ENCODE results near the gene UBE3C. TPM values are rescaled to one million over a fixed set of nuclear protein-coding genes. Genes with fewer than 3 reads are reported as not detected.
A peak's percentile ranks its signal among the peaks of the same experiment; 100 is the strongest.
"Not testable (repeated sequence)": the region's sequence is repeated elsewhere in the genome, so short reads cannot be mapped to it uniquely, and the experiment has no call there.

UBE3C gene
- total RNA-seq, 2 experiments from 2014 or later: 53.9 to 60.7 TPM

DNA sequence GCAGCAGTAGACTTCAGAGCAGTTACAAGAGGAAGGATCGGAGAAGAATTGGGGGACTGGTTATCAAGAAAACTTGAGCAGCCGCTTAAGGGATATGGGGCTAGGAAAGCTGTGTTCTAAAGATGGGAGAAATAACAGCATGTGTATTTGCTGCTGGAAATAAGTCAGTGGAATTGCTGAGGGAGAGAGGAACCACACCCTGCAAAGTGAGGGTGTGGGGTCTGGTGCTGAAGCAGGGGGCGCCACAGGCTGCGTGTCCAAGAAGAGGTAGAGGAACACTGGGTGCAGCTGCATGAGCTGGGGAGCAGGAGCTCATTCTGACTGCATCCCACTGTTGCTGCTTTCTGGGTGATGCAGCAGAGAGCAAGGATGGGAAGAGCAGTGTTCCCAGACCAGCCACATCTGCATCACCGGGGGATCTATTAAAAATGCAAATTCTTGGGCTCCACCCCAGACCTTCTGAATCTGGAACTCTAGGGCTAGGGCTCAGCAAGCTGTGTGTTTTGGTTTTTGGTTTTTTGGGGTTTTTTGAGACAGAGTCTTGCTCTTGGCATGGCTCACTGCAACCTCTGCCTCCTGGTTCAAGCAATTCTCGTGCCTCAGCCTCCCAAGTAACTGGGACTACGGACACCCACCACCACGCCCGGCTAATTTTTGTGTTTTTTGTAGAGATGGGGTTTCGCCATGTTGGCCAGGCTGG lies 101.0 kb downstream of the UBE3C start:
- no peaks in the 10 kb centered on the region for H3K27me3 Mint-ChIP-seq
- no peak overlapping the region for H3K4me3 Mint-ChIP-seq
- peaks cover 41% of the 10 kb centered on the region for H3K36me3 Mint-ChIP-seq (ENCODE audit: low read depth)
- ChIA-PET CTCF (interaction anchor here (0.6 to 1.7 kb wide), 6 partner anchors 10 to 238 kb away, joined by 3 to 5 read pairs (median 3); no protein-coding TSS in a partner anchor), POLR2A (no interaction called here)
- DNase-seq (no peak), ATAC-seq (no peak)
- no peak overlapping the region for H3K27ac Mint-ChIP-seq
- no peaks in the 10 kb centered on the region for H3K4me1 Mint-ChIP-seq
- intact Hi-C loops (cut with DNase I, micrococcal nuclease): no loop called here
- H3K9me3 Mint-ChIP-seq (ENCODE audit: low read depth): no peaks in the 10 kb centered on the region

DNA sequence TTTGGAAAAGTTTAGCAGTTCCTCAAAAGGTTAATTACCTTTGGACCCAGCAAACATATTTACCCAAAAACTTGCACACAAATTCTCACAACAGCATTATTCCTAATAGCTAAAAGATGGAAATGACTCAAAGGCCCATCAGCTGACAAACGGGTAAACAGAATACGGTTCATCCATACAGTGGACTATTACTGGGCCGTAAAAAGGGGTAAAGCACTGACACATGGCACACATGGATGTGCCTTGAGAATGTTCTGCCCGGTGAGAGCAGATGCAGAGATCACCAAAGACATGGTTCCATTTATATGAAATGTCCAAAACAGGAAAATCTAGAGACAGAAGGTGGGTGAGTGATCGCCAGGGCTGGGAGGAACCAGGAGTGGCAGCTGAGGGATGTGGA lies 102.9 kb downstream of the UBE3C start:
- peaks cover 37% of the 10 kb centered on the region for H3K36me3 Mint-ChIP-seq (ENCODE audit: low read depth)
- H3K4me1 Mint-ChIP-seq: no peaks in the 10 kb centered on the region
- H3K9me3 Mint-ChIP-seq (ENCODE audit: low read depth): no peaks in the 10 kb centered on the region

DNA sequence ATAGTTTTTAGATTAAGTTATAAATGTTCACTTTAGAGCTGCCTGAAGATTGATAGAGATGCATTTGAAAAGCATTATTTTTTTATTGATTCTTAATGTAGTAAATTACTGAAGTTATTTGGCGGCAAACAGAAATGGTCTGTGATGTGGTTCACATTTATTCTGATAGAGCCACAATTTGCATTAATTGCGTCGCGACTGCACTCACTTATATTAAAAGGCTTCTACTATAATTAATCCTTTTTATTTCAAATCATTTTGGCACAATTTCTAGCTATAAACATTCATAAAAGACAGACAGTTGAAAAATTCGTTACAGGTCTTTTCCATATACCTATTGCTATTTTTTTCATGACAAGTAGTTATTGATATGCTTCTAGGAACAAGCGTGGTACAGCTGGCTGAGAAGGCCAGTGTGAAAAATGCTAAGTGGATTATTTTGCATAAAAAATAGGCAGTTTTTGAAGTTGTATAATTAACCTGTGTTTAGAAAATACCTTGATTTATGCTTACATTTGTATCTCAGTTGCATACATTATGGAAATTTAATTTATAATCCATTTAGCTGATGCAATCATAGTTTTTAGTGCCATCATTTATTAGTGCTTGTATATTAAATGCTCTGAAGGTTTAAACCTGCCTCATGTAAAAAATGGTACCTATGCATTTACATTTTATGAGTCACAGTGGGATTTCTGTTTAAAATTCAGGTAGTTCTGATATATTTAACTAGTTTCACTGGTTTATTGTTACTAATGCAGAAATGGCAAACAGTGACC lies 106.0 kb downstream of the UBE3C start:
- no peaks in the 10 kb centered on the region for H3K4me1 Mint-ChIP-seq
- no peaks in the 10 kb centered on the region for H3K9me3 Mint-ChIP-seq (ENCODE audit: low read depth)
- DNase-seq (no peak), ATAC-seq (no peak)
- no peak overlapping the region for H3K27ac Mint-ChIP-seq
- H3K36me3 Mint-ChIP-seq (ENCODE audit: low read depth): peaks cover 20% of the 10 kb centered on the region
- CTCF ChIA-PET: interaction anchor here (1.4 kb wide), 1 partner anchor 10 kb away, joined by 3 read pairs; no protein-coding TSS in a partner anchor
- H3K27me3 Mint-ChIP-seq: no peaks in the 10 kb centered on the region
- no peak overlapping the region for H3K4me3 Mint-ChIP-seq
- intact Hi-C loops (cut with DNase I, micrococcal nuclease): no loop called here
- POLR2A ChIA-PET: interaction anchor here (0.5 kb wide), 1 partner anchor 17 kb away, joined by 4 read pairs; no protein-coding TSS in a partner anchor

More for the DNA sequence above, 102.9 kb downstream of the UBE3C start:
- no peaks in the 10 kb centered on the region for H3K27me3 Mint-ChIP-seq
- ChIA-PET POLR2A (no interaction called here), CTCF (interaction anchor here (0.6 to 1.1 kb wide), 2 partner anchors 9 to 146 kb away, joined by 3 to 5 read pairs; no protein-coding TSS in a partner anchor)
- H3K27ac Mint-ChIP-seq: no peak overlapping the region
- H3K4me3 Mint-ChIP-seq: no peak overlapping the region
- ATAC-seq (no peak), DNase-seq (no peak)
- intact Hi-C loops (cut with DNase I, micrococcal nuclease): no loop called here

DNA sequence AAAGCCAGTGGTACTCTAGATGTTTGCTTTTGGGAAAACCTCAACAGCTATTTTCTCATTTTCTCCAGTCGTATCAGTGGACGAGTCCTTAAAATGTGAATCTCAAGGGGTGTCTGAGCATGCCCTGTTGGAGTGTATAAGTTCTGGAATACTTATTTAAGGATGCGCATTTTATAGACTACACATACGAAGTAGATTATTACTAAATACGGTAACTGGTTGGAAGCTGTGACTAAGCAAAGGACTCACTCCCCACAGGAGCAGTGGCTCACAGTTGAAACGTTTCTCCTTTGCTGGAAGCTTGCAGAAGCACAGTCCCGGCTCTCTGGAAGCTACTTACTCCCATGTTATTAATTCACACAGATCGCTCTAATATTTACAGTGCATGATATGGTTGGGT lies 107.3 kb downstream of the UBE3C start:
- DNase-seq (no peak), ATAC-seq (no peak)
- ChIA-PET CTCF (interaction anchor here (0.6 kb wide), 1 partner anchor 289 kb away, joined by 3 read pairs; no protein-coding TSS in a partner anchor), POLR2A (no interaction called here)
- Mint-ChIP-seq H3K36me3 (ENCODE audit: low read depth) (peaks cover 14% of the 10 kb centered on the region), H3K27ac (no peak overlapping the region), H3K27me3 (no peaks in the 10 kb centered on the region), H3K9me3 (ENCODE audit: low read depth) (no peaks in the 10 kb centered on the region), H3K4me1 (no peaks in the 10 kb centered on the region), H3K4me3 (no peak overlapping the region)
- intact Hi-C loops (cut with DNase I, micrococcal nuclease): no loop called here

DNA sequence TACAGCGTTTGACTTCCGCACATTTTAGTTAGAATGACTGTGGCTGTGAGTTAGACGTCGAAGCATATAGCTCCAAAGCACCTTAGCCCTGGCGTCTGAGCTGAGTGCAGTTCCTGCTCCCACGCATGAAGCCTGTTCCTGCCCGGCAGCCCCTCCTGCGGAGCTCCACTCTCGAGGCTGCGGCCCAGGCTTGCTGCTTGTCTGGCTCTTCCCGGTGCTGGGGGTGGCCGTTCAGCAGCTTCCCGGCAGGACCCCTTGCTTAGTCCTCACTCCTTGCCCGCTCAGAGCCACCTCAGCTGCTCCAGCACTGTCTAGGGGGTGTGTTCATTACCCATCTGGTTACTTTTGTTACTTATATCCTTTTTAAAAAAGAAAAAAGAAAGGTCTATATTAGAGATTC lies 109.9 kb downstream of the UBE3C start:
- CTCF ChIA-PET: interaction anchor here (0.8 to 2.6 kb wide), 3 partner anchors 13 to 57 kb away, joined by 3 to 7 read pairs (median 5); no protein-coding TSS in a partner anchor
- no peaks in the 10 kb centered on the region for H3K27me3 Mint-ChIP-seq
- DNase-seq (no peak), ATAC-seq (no peak)
- intact Hi-C loops (cut with DNase I, micrococcal nuclease): no loop called here
- no peaks in the 10 kb centered on the region for H3K9me3 Mint-ChIP-seq (ENCODE audit: low read depth)
- H3K36me3 Mint-ChIP-seq (ENCODE audit: low read depth): peaks cover 11% of the 10 kb centered on the region
- H3K4me1 Mint-ChIP-seq: no peaks in the 10 kb centered on the region
- H3K4me3 Mint-ChIP-seq: no peak overlapping the region
- no peak overlapping the region for H3K27ac Mint-ChIP-seq
- POLR2A ChIA-PET: no interaction called here

DNA sequence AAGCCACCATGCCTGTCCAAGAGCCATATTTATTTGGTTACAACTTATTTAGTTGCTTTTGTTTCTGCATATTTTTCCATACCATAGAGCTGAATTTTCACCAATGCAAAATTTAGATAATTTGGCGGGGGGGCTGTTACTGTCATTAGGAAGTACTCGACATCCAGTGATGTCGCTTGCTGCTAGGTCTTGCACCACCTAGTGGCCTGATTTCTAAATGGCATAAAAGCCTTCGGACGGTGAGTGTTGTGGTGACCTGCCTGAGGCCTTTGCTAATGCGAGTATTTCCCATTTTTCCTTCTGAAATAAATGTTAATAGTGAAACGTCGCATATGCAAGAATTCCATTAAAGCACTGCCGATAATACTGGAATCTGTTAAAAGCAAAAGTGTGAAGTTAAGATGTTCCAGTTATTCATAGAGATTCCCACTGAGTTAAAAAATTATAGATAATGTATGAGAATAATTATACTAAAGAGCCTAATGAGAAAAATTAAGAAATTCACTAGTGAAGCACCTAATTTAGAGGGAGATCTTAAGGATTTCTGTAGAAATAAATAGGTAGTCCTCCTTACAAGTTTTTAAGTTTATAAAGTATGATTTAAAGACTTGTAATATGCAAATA lies 112.0 kb downstream of the UBE3C start:
- Mint-ChIP-seq H3K4me1 (no peaks in the 10 kb centered on the region), H3K4me3 (no peak overlapping the region), H3K27ac (no peak overlapping the region), H3K27me3 (no peaks in the 10 kb centered on the region), H3K9me3 (ENCODE audit: low read depth) (no peaks in the 10 kb centered on the region), H3K36me3 (ENCODE audit: low read depth) (peaks cover 18% of the 10 kb centered on the region)
- ChIA-PET CTCF (interaction anchor here (0.6 to 2.6 kb wide), 20 partner anchors 7 to 156 kb away, joined by 3 to 7 read pairs (median 4); no protein-coding TSS in a partner anchor), POLR2A (no interaction called here)
- ATAC-seq (peak; percentile 83), DNase-seq (peak; percentile 62)
- intact Hi-C loops (cut with DNase I, micrococcal nuclease): loop anchor here in 1 of 2 experiments (1.0 to 10.0 kb wide), 3 partner anchors 280 to 1104 kb away; partner anchors contain the start of gene NOM1

DNA sequence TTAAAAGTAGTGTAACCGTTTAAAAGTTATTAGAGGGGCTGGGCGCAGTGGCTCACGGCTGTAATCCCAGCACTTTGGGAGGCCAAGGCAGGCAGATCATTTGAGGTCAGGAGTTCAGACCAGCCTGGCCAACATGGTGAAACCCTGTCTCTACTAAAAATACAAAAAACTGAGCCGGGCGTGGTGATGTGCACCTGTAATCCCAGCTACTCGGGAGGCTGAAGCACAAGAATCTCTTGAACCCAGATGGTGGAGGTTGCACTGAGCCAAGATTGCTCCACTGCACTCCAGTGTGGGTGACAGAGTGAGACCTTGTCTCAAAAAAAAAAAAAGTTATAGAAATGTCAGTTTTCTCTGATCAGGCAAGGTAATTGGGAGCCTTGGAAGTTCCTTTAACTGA lies 113.1 kb downstream of the UBE3C start:
- peaks cover 23% of the 10 kb centered on the region for H3K36me3 Mint-ChIP-seq (ENCODE audit: low read depth)
- H3K4me1 Mint-ChIP-seq; H3K27me3 Mint-ChIP-seq; H3K27ac Mint-ChIP-seq; ATAC-seq; H3K4me3 Mint-ChIP-seq; DNase-seq; POLR2A ChIA-PET; H3K9me3 Mint-ChIP-seq (ENCODE audit: low read depth): not testable (repeated sequence)
- CTCF ChIA-PET: interaction anchor here (0.7 to 1.6 kb wide), 5 partner anchors 8 to 60 kb away, joined by 3 to 4 read pairs (median 3); no protein-coding TSS in a partner anchor
- intact Hi-C loops (cut with DNase I, micrococcal nuclease): loop anchor here in 1 of 2 experiments (2.0 to 10.0 kb wide), 2 partner anchors 303 to 1103 kb away; partner anchors contain the start of gene NOM1

DNA sequence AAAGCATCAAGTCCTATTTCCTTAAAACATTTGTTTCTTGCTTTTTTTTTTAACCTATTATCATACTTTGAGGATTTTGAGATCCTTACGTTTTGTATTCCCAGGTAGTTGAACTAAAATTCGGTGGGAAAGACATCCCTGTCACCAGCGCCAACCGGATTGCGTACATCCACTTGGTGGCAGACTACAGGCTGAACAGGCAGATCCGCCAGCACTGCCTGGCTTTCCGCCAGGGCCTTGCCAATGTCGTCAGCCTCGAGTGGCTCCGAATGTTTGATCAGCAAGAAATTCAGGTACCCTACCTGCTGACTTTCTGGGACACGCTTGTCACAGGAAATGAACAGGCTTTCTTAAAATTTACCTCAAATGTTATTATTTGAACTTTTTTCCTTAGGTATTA lies 115.1 kb downstream of the UBE3C start:
- Mint-ChIP-seq H3K27me3 (no peaks in the 10 kb centered on the region), H3K4me1 (no peaks in the 10 kb centered on the region), H3K36me3 (ENCODE audit: low read depth) (peaks cover 29% of the 10 kb centered on the region), H3K4me3 (no peak overlapping the region), H3K9me3 (ENCODE audit: low read depth) (no peaks in the 10 kb centered on the region), H3K27ac (no peak overlapping the region)
- intact Hi-C loops (cut with DNase I, micrococcal nuclease): loop anchor here in 1 of 2 experiments (10.0 kb wide), 1 partner anchor 1101 kb away; no protein-coding TSS in a partner anchor
- DNase-seq (no peak), ATAC-seq (no peak)
- ChIA-PET POLR2A (no interaction called here), CTCF (no interaction called here)

DNA sequence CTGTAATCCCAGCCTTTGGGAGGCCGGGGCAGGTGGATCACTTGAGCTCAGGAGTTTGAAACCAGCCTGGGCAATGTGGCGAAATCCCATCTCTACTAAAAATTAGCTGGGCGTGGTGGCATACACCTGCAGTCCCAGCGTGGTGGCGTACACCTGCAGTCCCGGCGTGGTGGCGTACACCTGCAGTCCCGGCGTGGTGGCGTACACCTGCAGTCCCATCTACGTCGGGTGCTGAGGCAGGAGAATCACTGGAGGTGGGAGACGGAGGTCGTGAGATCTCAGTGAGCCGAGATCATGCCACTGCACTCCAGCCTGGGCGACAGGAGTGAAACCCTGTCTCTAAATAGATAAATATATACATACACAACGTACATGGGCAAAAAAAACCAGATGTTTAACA lies 116.1 kb downstream of the UBE3C start:
- CTCF ChIA-PET: interaction anchor here (0.5 to 1.0 kb wide), 3 partner anchors 22 to 1922 kb away, joined by 3 read pairs; no protein-coding TSS in a partner anchor
- H3K27ac Mint-ChIP-seq; POLR2A ChIA-PET; H3K4me3 Mint-ChIP-seq; ATAC-seq; DNase-seq; H3K9me3 Mint-ChIP-seq (ENCODE audit: low read depth); H3K4me1 Mint-ChIP-seq; H3K27me3 Mint-ChIP-seq: not testable (repeated sequence)
- peaks cover 35% of the 10 kb centered on the region for H3K36me3 Mint-ChIP-seq (ENCODE audit: low read depth)
- intact Hi-C loops (cut with DNase I, micrococcal nuclease): loop anchor here in 1 of 2 experiments (10.0 kb wide), 1 partner anchor 1100 kb away; no protein-coding TSS in a partner anchor

DNA sequence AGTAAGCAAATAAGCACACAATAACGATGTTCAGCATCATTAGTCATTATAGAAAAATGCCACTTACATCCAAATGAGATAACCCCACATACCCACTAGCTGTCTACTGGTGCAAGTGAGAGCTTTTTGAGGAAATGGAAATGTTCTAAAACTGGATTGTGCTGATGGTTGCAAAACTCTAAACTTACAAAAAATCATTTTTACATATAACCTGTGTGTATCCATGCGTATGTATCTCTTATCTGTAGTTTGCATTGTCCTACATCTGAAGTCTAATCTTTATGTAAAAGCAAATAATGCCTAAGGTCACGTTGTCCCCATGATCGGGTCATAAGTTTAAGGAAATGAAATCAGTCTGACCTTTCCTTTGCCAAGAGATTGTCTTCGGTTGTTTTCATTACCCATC lies 116.5 kb downstream of the UBE3C start:
- Mint-ChIP-seq H3K36me3 (ENCODE audit: low read depth) (peaks cover 36% of the 10 kb centered on the region), H3K27me3 (no peaks in the 10 kb centered on the region), H3K27ac (no peak overlapping the region), H3K4me1 (no peaks in the 10 kb centered on the region), H3K4me3 (no peak overlapping the region), H3K9me3 (ENCODE audit: low read depth) (no peaks in the 10 kb centered on the region)
- CTCF ChIA-PET: interaction anchor here (0.5 to 1.0 kb wide), 3 partner anchors 23 to 1922 kb away, joined by 3 read pairs; no protein-coding TSS in a partner anchor
- POLR2A ChIA-PET: no interaction called here
- intact Hi-C loops (cut with DNase I, micrococcal nuclease): loop anchor here in 1 of 2 experiments (10.0 kb wide), 1 partner anchor 1100 kb away; no protein-coding TSS in a partner anchor
- no peak for DNase-seq
- ATAC-seq: no peak

DNA sequence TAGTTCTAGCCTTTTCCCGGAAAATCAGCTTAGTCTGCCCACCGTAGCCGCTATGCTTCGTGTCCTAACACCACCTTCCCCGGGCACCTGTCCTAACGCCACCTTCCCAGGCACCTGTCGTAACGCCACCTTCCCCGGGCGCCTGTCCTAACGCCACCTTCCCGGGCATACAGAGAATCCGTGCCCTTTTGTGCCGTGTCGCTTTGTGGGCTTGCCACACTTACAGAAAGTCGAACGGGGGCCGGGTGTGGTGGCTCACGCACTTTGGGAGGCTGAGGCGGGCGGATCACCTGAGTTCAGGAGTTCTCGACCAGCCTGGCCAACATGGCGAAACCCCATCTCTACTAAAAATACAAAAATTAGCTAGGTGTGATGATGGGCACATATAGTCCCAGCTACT lies 124.4 kb downstream of the UBE3C start:
- DNase-seq: no peak
- ATAC-seq: no peak
- Mint-ChIP-seq H3K27ac (no peak overlapping the region), H3K9me3 (ENCODE audit: low read depth) (no peaks in the 10 kb centered on the region), H3K27me3 (no peaks in the 10 kb centered on the region), H3K4me3 (no peak overlapping the region), H3K4me1 (no peaks in the 10 kb centered on the region), H3K36me3 (ENCODE audit: low read depth) (peaks cover 42% of the 10 kb centered on the region)
- ChIA-PET CTCF (no interaction called here), POLR2A (no interaction called here)
- intact Hi-C loops (cut with DNase I, micrococcal nuclease): no loop called here
